Neural cell (in vitro differentiated cells): Measurements from ENCODE around the gene INAVA. TPM values are rescaled to one million over a fixed set of nuclear protein-coding genes. Genes with fewer than 3 reads are reported as not detected.

Experiments used
- H2AFZ ChIP-seq: fragments of 200-600, 300-800 bp; sonication (generic), shearing (Covaris generic); 2 replicates; pipeline ENCODE4 v1.6.0; 2014; ENCODE audit warnings: low read depth, mild to moderate bottlenecking, antibody characterized with exemption, low read length, moderate library complexity
- H3F3A ChIP-seq: fragments of 200-600 bp; shearing (Covaris generic); 2 replicates; pipeline ENCODE4 v1.6.1; 2016; ENCODE audit warnings: mild to moderate bottlenecking, moderate library complexity, mixed read lengths, antibody characterized with exemption, low read length; ENCODE audit not compliant: insufficient read depth, poor library complexity, severe bottlenecking
- H3K27ac ChIP-seq: fragments of 200-600, 300-800 bp; sonication (generic), shearing (Covaris generic); 2 replicates; pipeline ENCODE4 v1.5.1; 2014; ENCODE audit warnings: mild to moderate bottlenecking, low read length, moderate library complexity
- H3K27me3 ChIP-seq: fragments of 300-800, 200-600 bp; sonication (generic), shearing (Covaris generic); 2 replicates; pipeline ENCODE4 v1.6.0; 2014; ENCODE audit warnings: mild to moderate bottlenecking, low read depth, low read length, moderate library complexity; ENCODE audit not compliant: insufficient read depth
- H3K36me3 ChIP-seq: fragments of 300-800, 200-600 bp; sonication (generic), shearing (Covaris generic); 2 replicates; pipeline ENCODE4 v1.5.1; 2014; ENCODE audit warnings: mild to moderate bottlenecking, antibody characterized with exemption, low read length, moderate library complexity; ENCODE audit not compliant: insufficient read depth
- H3K4me2 ChIP-seq: fragments of 300-800, 200-600 bp; sonication (generic), shearing (Covaris generic); 2 replicates; pipeline ENCODE4 v1.6.0; 2014; ENCODE audit warnings: mild to moderate bottlenecking, low read length
- H3K4me3 ChIP-seq: fragments of 300-800, 200-600 bp; sonication (generic), shearing (Covaris generic); 2 replicates; pipeline ENCODE4 v1.5.1; 2014; ENCODE audit warnings: mild to moderate bottlenecking, low read length, moderate library complexity
- H3K79me2 ChIP-seq: fragments of 200-600 bp; shearing (Covaris generic); replicated peaks from 2 replicates; pipeline ENCODE4 v1.6.0; 2014; ENCODE audit warnings: mild to moderate bottlenecking, low read length, moderate library complexity; ENCODE audit not compliant: insufficient read depth
- H3K9ac ChIP-seq: fragments of 300-800, 200-600 bp; sonication (generic), shearing (Covaris generic); 2 replicates; pipeline ENCODE4 v1.6.1; 2016; ENCODE audit warnings: mild to moderate bottlenecking, low read length, mixed read lengths
- H3K9me2 ChIP-seq: fragments of 200-600 bp; shearing (Covaris generic); 2 replicates; pipeline ENCODE4 v1.6.1; 2016; ENCODE audit warnings: mild to moderate bottlenecking, low read length, mixed read lengths; ENCODE audit not compliant: insufficient read depth
- H3K9me3 ChIP-seq: fragments of 200-600, 300-800 bp; sonication (generic), shearing (Covaris generic); 2 replicates; pipeline ENCODE4 v1.6.1; 2016; ENCODE audit warnings: mild to moderate bottlenecking, mixed run types, low read length, moderate library complexity, mixed read lengths
- H4K20me1 ChIP-seq: fragments of 200-600 bp; shearing (Covaris generic); 2 replicates; pipeline ENCODE4 v1.6.1; 2016; ENCODE audit warnings: mild to moderate bottlenecking, mixed run types; ENCODE audit not compliant: insufficient read depth
- EP300 ChIP-seq: fragments of 450-650 bp; conservative IDR thresholded peaks from 2 replicates; pipeline ENCODE4 v1.6.1; 2014; ENCODE audit warnings: antibody characterized with exemption, mild to moderate bottlenecking, moderate library complexity; ENCODE audit not compliant: poor library complexity, severe bottlenecking
- EZH2 ChIP-seq: fragments of 200-600, 300-800 bp; shearing (Covaris generic), sonication (generic); IDR thresholded peaks from 2 replicates; pipeline ENCODE4 v1.6.1; 2014; ENCODE audit warnings: antibody characterized with exemption, low read length, borderline replicate concordance, mild to moderate bottlenecking; ENCODE audit not compliant: insufficient read depth, poor library complexity, severe bottlenecking
- MXI1 ChIP-seq: fragments of 450-650 bp; conservative IDR thresholded peaks from 2 replicates; pipeline ENCODE4 v1.6.1; 2014; ENCODE audit warnings: antibody characterized with exemption, mild to moderate bottlenecking; ENCODE audit not compliant: poor library complexity, severe bottlenecking
- POLR2AphosphoS5 ChIP-seq: IDR thresholded peaks from 2 replicates; pipeline ENCODE4 v1.6.1; 2012
- RAD21 ChIP-seq: fragments of 450-650 bp; conservative IDR thresholded peaks from 2 replicates; pipeline ENCODE4 v1.6.1; 2014; ENCODE audit warnings: antibody characterized with exemption, mild to moderate bottlenecking, moderate library complexity
- SMC3 ChIP-seq: fragments of 450-650 bp; conservative IDR thresholded peaks from 2 replicates; pipeline ENCODE4 v1.6.1; 2014; ENCODE audit warnings: antibody characterized with exemption, mild to moderate bottlenecking, moderate library complexity; ENCODE audit not compliant: poor library complexity
- TAF1 ChIP-seq: IDR thresholded peaks from 2 replicates; pipeline ENCODE4 v1.6.1; 2012; ENCODE audit warnings: low read depth
- polyA plus RNA-seq: library from polyadenylated mRNA; depleted of rRNA; stranded (reverse); fragments of >200 nt; gene quantifications from 2 replicates; pipeline ENCODE4 v1.2.3, GENCODE V29; 2014
- TF ChIP-seq, protein P1 (sequence below): fragments of 450-650 bp; IDR thresholded peaks from 2 replicates; pipeline ENCODE4 v1.5.1; 2014; ENCODE audit warnings: antibody characterized with exemption, mild to moderate bottlenecking, moderate library complexity; ENCODE audit not compliant: poor library complexity, severe bottlenecking
- TF ChIP-seq, protein P2 (sequence below): IDR thresholded peaks from 2 replicates; pipeline ENCODE4 v1.6.1; 2012; ENCODE audit warnings: borderline replicate concordance

INAVA gene
- polyA plus RNA-seq, 1 donor from 2014 or later = 1.3 TPM

- H3F3A ChIP-seq = no peaks in the 10 kb centered on the region
- H2AFZ ChIP-seq = no peak overlapping the region
- H3K36me3 ChIP-seq = no peaks in the 10 kb centered on the region
- H3K9ac ChIP-seq = no peak overlapping the region
- H3K4me2 ChIP-seq = no peak overlapping the region
- H3K9me3 ChIP-seq = peaks cover 3% of the 10 kb centered on the region
- H3K27me3 ChIP-seq = no peaks in the 10 kb centered on the region
- TF ChIP-seq RAD21 (no peak), POLR2AphosphoS5 (no peak), EZH2 (no peak), EP300 (no peak), SMC3 (no peak), TAF1 (no peak)
- TF ChIP-seq, protein P1, sequence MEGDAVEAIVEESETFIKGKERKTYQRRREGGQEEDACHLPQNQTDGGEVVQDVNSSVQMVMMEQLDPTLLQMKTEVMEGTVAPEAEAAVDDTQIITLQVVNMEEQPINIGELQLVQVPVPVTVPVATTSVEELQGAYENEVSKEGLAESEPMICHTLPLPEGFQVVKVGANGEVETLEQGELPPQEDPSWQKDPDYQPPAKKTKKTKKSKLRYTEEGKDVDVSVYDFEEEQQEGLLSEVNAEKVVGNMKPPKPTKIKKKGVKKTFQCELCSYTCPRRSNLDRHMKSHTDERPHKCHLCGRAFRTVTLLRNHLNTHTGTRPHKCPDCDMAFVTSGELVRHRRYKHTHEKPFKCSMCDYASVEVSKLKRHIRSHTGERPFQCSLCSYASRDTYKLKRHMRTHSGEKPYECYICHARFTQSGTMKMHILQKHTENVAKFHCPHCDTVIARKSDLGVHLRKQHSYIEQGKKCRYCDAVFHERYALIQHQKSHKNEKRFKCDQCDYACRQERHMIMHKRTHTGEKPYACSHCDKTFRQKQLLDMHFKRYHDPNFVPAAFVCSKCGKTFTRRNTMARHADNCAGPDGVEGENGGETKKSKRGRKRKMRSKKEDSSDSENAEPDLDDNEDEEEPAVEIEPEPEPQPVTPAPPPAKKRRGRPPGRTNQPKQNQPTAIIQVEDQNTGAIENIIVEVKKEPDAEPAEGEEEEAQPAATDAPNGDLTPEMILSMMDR = no peak
- TF ChIP-seq, protein P2, sequence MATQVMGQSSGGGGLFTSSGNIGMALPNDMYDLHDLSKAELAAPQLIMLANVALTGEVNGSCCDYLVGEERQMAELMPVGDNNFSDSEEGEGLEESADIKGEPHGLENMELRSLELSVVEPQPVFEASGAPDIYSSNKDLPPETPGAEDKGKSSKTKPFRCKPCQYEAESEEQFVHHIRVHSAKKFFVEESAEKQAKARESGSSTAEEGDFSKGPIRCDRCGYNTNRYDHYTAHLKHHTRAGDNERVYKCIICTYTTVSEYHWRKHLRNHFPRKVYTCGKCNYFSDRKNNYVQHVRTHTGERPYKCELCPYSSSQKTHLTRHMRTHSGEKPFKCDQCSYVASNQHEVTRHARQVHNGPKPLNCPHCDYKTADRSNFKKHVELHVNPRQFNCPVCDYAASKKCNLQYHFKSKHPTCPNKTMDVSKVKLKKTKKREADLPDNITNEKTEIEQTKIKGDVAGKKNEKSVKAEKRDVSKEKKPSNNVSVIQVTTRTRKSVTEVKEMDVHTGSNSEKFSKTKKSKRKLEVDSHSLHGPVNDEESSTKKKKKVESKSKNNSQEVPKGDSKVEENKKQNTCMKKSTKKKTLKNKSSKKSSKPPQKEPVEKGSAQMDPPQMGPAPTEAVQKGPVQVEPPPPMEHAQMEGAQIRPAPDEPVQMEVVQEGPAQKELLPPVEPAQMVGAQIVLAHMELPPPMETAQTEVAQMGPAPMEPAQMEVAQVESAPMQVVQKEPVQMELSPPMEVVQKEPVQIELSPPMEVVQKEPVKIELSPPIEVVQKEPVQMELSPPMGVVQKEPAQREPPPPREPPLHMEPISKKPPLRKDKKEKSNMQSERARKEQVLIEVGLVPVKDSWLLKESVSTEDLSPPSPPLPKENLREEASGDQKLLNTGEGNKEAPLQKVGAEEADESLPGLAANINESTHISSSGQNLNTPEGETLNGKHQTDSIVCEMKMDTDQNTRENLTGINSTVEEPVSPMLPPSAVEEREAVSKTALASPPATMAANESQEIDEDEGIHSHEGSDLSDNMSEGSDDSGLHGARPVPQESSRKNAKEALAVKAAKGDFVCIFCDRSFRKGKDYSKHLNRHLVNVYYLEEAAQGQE = no peak
- H3K4me3 ChIP-seq = no peak overlapping the region
- no peaks in the 10 kb centered on the region for H3K79me2 ChIP-seq
- H4K20me1 ChIP-seq = no peaks in the 10 kb centered on the region
- H3K9me2 ChIP-seq = no peaks in the 10 kb centered on the region
- H3K27ac ChIP-seq = no peak overlapping the region
Observed at GRCh38 chr1:200938955-200939354, 44.3 kb downstream of the INAVA start.

DNA sequence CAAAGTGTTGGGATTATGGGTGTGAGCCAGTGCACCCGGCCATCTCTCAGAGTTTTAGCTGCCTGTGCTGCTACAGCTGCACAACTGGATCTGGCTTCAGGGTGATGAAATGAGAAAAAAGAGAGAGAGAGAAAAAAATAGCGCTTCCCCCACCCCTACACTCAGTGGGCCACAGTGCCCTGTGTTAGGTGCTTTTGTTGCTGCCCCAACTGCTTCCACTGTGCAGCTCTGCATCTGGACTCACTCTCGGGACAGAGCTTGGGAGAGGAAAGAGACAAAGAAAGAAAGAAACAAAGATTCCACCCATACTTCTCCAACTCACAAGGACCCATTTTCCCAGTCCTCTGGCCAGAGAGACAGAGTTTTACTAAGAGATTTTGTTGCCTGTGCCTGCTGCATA is 50.4 kb downstream of the INAVA start:
- no peak overlapping the region for H3K4me3 ChIP-seq
- H3K9ac ChIP-seq = no peak overlapping the region
- H3K9me3 ChIP-seq = peaks cover 7% of the 10 kb centered on the region
- no peaks in the 10 kb centered on the region for H3K9me2 ChIP-seq
- no peaks in the 10 kb centered on the region for H3F3A ChIP-seq
- no peak overlapping the region for H3K27ac ChIP-seq
- H4K20me1 ChIP-seq = no peaks in the 10 kb centered on the region
- no peaks in the 10 kb centered on the region for H3K79me2 ChIP-seq
- no peak overlapping the region for H2AFZ ChIP-seq
- no peaks in the 10 kb centered on the region for H3K27me3 ChIP-seq
- H3K36me3 ChIP-seq = no peaks in the 10 kb centered on the region
- TF ChIP-seq EZH2 = no peak
- TF ChIP-seq, protein P2 = no peak
- TF ChIP-seq RAD21 = no peak
- TF ChIP-seq, protein P1 = no peak
- no peak for TF ChIP-seq SMC3
- no peak for TF ChIP-seq MXI1
- TF ChIP-seq EP300 = no peak
- TF ChIP-seq TAF1 = no peak
- TF ChIP-seq POLR2AphosphoS5 = no peak
- no peak overlapping the region for H3K4me2 ChIP-seq
